Measurements from ENCODE around the gene HLCS.
A peak's percentile ranks its signal among the peaks of the same experiment; 100 is the strongest.
"Not testable (repeated sequence)": the region's sequence is repeated elsewhere in the genome, so short reads cannot be mapped to it uniquely, and the experiment has no call there.

The HLCS gene

DNA sequence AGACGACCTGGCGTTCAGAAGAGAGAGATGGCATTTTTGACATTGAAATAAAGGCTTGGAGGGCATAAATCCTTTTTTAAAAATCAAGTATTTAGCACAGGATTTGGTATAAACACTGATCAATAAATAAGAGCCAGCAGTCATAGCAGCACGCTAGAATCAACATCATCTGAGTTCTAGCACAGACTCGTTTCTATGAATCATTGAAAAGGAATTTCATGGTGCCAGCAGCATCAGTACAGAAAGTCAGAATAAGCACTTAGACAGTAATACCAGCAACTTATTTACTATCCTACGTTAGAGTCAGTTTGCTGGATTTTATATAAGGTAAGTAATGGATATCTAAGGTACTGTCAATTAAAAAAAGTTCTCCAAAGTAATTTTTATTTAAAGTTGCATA is 119.3 kb downstream of the HLCS start:
- DNase-seq (ENCODE audit: low spot score), result no peak

DNA sequence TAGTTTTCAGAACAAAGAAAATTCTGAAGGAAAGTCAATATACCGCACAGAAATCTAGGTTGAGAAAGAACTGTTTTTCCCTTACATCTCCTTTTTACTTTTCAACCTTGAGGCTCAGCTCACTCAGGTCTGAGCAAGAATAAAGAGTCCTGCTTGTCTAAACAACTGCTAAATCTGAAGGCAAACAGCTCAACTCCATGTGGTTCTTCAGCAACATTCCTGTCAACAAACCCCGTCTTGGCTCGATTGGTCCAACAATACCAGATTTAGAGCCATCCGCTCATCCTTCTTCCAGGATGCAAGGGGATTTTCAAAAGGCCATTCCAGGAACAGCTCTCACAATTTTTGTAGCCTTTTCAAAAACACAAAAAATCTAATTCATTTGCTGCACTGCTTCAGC is 119.8 kb downstream of the HLCS start:
- no peak for DNase-seq (ENCODE audit: low spot score)

GRCh38 chr21:36845790-36846189 is 120.7 kb downstream of the HLCS start:
- DNase-seq (ENCODE audit: low spot score), result no peak

DNA sequence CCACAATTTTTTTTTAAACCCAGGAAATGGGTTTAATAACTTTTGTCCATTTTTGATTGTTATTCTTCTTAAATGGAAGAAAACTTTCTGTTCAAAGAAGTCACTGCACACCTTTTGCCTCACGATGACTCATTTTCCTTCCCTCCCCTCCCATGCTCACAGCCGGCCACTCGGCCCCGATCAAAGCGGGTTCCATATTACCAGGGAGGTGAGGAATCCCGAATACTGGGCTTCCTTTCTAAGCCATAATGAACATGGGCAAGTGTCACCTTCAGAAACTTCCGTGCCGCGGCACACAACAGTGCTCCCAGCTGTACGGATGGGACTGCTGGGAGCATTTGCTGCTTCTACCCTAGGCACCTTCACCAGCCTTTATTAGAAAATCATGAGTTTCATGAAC is 121.4 kb downstream of the HLCS start:
- DNase-seq (ENCODE audit: low spot score), result no peak

DNA sequence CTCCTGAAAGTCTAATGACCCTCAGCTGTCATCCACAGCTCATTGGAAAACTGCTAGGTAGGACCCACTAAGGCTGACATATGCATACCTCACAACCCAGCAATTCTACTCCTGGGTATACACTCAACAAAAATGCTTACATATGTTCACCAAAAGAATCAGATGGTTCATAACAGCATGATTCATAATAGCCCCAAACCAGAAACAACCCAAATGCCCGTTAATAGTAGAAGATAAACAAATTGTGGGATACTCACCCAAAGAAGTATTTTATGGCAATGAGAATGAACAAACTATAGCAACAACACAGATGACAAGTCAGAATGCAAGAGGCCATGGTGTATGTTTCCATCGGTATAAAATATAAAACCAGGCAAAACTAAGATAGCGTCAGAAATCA is 124.6 kb downstream of the HLCS start:
- DNase-seq (ENCODE audit: low spot score), result no peak

DNA sequence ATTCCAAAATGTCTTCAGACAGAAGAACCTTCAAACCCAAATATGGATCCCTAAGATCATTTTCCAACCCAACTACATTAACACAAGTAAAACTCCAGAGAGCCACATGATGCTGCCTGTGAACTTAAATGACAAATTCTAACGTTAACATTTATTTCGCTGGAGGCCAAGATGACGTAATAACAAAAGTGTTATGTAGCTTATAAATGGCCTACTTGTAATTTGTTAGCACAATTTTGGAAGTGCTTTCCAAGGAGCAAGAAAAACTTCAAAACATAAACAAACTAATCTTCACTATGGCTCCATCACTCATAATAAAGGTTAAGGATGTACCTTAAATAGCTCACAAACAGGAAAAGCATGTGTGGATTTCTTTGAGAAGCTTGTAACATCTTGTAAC is 126.7 kb downstream of the HLCS start:
- DNase-seq (ENCODE audit: low spot score), result no peak

GRCh38 chr21:36839123-36839522 is 127.3 kb downstream of the HLCS start:
- DNase-seq (ENCODE audit: low spot score), result no peak

- DNase-seq (ENCODE audit: low spot score), result peak; percentile 40
These were observed 131.1 kb downstream of the HLCS start for GRCh38 chr21:36835383-36835795.

- DNase-seq (ENCODE audit: low spot score), result no peak
These were observed 132.3 kb downstream of the HLCS start for GRCh38 chr21:36834192-36834591.

DNA sequence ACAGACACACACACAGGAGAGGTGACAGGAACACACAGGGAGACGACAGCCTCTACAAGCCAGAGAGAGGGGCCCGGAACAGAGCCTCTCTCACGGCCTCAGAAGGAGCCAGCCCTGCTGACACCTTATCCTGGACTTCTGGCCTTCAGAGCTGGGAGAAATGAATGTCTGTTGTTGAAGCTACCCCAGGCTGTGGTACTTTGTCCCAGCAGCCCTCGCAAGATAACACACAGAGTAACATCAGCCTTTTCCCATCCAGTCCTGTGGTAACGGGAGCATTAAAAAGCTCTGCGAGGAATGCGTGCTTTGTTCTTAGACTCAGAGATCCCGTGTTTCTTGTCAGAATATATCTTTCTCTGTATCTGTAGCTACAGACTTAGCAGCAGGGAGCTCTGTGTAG is 136.4 kb downstream of the HLCS start:
- no peak for DNase-seq (ENCODE audit: low spot score)

DNA sequence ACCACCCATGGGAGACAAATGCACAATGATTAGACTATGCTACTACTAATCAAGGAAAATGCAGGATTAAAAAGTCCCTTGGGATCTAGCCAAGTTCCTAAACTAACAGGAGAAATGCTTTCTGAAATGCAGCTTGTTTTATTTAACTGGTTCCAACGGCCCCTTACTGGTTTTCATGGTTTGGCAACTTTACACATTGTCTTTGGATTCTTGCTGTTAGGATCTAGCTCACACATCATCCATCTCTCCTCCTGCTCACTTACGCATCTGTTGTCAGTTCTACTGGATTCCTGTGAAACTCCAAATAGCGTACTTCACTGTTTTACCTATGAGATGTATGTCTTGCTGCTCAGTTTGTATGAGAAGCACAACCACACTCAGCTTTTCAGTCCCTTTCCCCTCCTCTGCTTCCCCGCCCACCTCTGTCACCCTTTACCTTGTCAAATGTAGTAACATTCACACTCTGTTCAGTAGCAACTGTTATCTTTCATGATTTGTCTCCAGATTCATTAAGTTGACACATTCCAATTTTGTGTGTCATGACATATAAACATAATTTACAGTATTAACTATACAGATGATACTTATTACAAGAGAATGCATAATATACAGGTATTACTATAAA is 137.5 kb downstream of the HLCS start:
- DNase-seq (ENCODE audit: low spot score), result no peak

DNA sequence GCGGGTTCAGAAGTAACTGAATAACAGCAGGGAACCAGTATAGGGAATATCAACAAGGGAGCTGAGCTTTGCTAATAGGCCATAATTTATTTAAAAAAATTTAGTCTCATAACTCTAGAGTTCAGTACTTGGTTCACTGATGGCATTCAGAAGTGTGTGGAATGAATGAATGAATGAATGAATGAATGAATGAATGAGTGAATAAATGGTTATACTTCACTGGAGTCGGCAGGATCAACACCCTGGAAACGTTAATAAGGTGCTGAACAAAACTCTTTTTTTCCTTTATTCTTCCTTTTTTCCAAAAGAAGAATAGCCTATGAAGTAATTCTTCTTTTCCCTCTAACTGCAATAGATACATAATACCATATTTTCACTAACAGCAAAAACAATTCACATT is 138.3 kb downstream of the HLCS start:
- DNase-seq (ENCODE audit: low spot score), result no peak

GRCh38 chr21:36825658-36826057 is 140.8 kb downstream of the HLCS start:
- no peak for DNase-seq (ENCODE audit: low spot score)

DNA sequence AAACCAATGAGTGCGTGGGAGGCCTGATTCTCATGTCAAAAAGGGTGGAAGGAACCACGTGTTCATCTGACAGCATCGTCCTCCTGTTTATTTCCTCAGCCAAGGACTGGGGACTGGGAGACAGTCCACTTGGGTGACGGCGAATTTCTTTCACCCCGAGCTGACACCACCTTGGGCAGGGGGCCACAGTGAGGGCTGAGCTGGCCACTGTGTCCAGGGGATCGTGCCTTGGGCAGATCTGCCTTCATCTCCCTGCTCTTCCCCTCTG is 145.5 kb downstream of the HLCS start:
- DNase-seq (ENCODE audit: low spot score), result no peak

GRCh38 chr21:36820176-36821031 is 146.1 kb downstream of the HLCS start:
- DNase-seq (ENCODE audit: low spot score), result peak; percentile 79

DNA sequence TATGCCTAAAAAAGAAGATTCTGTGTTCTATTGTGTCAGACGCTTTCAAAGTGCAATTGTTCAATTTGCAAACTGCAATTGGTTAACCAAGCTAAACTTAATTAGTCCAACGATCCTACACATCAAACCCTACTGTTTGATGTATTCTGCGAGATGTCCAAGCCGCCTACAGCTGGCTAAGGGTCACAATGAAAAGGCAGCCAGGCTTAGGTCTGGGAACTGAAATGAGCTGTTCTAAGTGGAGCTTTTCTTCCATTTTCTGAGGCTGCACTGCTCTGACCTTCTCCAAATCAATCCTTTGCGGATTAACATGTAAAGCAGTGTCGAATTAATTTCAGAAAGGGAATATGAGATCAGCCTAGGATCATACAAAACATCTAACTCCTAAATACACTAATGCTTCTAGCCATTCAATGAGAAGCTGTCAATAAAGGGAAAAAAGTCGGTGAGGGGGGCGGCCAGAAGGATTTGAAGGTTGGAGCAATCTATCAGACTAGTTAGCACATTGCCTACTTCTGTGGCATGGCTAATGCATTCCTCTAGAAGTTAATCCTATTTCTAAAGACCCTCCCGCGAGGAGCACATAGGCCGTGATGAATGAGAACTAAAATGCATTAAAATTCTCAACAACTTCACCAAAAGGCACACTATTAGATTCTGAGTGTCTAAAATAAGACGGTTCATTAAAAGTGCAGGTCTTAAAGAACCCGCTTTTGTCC is 148.6 kb downstream of the HLCS start:
- no peak for DNase-seq (ENCODE audit: low spot score)

DNA sequence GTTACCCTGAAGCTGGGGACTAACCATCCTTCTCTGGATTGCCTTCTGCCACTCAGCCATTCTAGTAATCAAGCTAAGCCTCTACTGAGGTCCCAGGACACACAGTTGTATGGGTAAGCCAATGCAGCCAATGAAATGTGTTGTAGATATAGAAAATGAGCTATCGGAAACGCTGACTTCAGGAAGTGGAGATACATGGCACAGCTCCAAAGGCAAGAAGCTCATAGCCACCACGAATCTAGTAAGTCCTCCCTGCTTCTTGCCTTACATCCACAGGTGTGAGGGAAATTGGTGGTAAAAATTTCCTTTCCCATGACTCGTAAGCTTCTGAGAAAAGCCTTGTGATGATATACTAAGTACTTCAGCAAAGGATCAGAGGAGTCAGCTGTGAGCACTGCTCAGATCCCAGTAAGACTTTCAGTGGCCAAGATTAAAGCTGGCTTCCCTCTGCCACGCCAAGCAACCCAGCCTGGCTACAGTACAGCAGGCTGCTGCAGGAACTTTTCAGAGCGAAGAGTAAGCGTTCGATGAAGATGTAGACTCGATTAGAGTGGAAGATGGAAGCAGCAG is 149.8 kb downstream of the HLCS start:
- DNase-seq (ENCODE audit: low spot score), result no peak

DNA sequence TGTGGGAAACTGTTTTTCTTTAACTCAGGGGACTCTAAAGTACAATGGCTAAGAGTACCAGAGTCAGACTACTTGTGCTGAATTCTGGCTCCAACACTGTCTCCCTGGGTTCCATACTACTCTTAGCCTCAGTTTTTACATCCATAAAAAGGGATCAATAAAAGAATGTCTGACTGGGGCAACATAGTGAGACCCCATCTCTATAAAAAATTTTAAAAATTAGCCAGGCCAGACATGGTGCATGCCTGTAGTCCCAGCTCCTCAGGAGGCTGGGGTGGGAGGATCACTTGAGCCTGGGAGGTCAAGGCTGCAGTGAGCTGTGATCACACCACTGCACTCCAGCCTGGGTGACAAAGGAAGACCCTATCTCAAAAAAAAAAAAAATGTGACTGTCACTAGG is 150.4 kb downstream of the HLCS start:
- DNase-seq (ENCODE audit: low spot score), result not testable (repeated sequence)

DNA sequence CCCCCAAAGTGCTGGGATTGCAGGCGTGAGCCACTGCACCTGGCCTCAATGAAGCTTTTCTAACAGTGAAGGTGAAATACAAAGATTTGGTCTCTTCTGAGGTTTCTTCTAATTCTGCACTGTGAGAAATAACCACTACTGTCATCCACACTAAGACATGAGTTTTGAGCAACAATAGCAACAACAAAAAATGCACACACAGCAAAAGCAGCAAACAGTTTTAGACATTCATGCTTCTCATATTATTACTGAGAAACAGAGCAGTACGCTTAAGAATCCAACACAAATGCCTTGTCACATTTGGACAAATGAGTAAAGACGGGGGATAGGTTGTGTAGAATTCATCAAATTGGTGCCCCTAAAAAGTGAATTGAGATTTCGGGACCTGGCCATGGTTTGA is 151.2 kb downstream of the HLCS start:
- DNase-seq (ENCODE audit: low spot score), result no peak

- no peak for DNase-seq (ENCODE audit: low spot score)
These were observed 153.4 kb downstream of the HLCS start for GRCh38 chr21:36813052-36813451.

- DNase-seq (ENCODE audit: low spot score), result no peak
These were observed 154.7 kb downstream of the HLCS start for GRCh38 chr21:36811762-36812161.

DNA sequence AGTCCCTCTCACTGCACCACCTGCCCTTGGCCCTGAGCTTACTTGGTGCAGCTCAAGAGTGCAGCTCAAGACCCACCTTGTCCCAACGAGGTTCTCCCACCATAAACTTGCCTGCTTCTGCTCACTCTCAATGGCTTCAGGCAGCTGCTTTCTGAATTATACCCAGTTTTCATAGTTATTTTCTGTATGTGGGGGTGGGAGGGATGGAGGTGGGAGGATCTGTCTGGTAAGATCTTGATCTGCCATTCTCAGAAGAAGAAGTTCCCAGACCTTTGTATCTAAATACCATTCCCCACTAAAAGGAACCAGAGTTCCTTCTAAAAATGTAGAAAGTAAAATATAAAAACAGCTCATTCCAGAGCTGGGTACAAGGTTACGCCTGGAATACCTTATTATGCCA is 156.0 kb downstream of the HLCS start:
- no peak for DNase-seq (ENCODE audit: low spot score)

GRCh38 chr21:36807422-36807928 is 159.0 kb downstream of the HLCS start:
- DNase-seq (ENCODE audit: low spot score), result no peak
